Pancreas (tissue), 10 donors: ENCODE data around the gene PIGS. TPM values are rescaled to one million over a fixed set of nuclear protein-coding genes. Genes with fewer than 3 reads are reported as not detected.
A peak's percentile ranks its signal among the peaks of the same experiment; 100 is the strongest.

ENCODE experiments used
- ATAC-seq, 4 donors: fragments of 200-7000 bp; cut with Tn5 transposase; one replicate each; pipeline versions ENCODE4 v1.8.0 to v1.9.1; 2020; ENCODE audit warnings: mild to moderate bottlenecking in 4 of 4, moderate library complexity in 4 of 4
- DNase-seq, 6 donors: peaks; one replicate each; pipeline ENCODE4 v3.0.0-alpha.2; 2020
- FAIRE-seq: peaks from 2 replicates; lab custom pipeline; 2012; peaks lifted over from hg19 to GRCh38; lab: Jason Lieb, UNC
- H3K27ac ChIP-seq, 4 donors: fragments of 200-600 bp; sonication (generic); 1 replicate in 3 of 4; 2 replicates in 1 of 4; pipeline versions ENCODE4 v1.5.0 to v1.8.0; 2020
- H3K27me3 ChIP-seq, 4 donors: fragments of 200-600 bp; one replicate each; pipeline ENCODE4 v1.8.0; 2021
- H3K36me3 ChIP-seq, 3 donors: fragments of 200-600 bp; sonication (generic) in 1 of 3; one replicate each; pipeline versions ENCODE4 v1.5.0 to v1.8.0; 2020 to 2021
- H3K4me1 ChIP-seq, 3 donors: fragments of 200-600 bp; one replicate each; pipeline ENCODE4 v1.8.0; 2021
- H3K4me3 ChIP-seq, 4 donors: fragments of 200-600 bp; sonication (generic) in 2 of 4; one replicate each; pipeline versions ENCODE4 v1.5.0 to v1.8.0; 2020 to 2021
- H3K9me3 ChIP-seq, 4 donors: fragments of 200-600 bp; one replicate each; pipeline ENCODE4 v1.8.0; 2021
- WGBS, 2 donors: extraction: QIAGEN DNeasy Blood & Tissue Kit; methylation state at CpG; one replicate each; pipeline ENCODE4 v1.1.7; 2013; 5-methylcytosine and 5-hydroxymethylcytosine counted together
- intact Hi-C, 3 donors: fragments of 100-400 bp; cut with DNase I; formaldehyde crosslinking; loops; one replicate each; pipeline versions ENCODE4 v1.11.1 to v1.14.2; 2022
- polyA plus RNA-seq, 2 donors: library from polyadenylated mRNA; stranded (reverse); fragments of 200-250 nt; gene quantifications; one replicate each; pipeline ENCODE4 v1.2.3, GENCODE V29; 2013
- total RNA-seq, 6 donors: library from RNA; stranded (reverse); fragmentation: NEBNext Ultra II Directional in 4 of 6; extraction: Animal tissue kit (Norgen Biotek cat#: 25700) in 4 of 6; gene quantifications; one replicate each; pipeline versions ENCODE4 v1.2.1 to v1.2.4, GENCODE V29; 2021 to 2023
- TF ChIP-seq, protein P1 (sequence below), 4 donors: fragments of 200-600 bp; sonication (generic) in 3 of 4; IDR thresholded peaks; one replicate each; pipeline versions ENCODE4 v1.5.0 to v1.8.0; 2021; ENCODE audit warnings: antibody characterized with exemption in 4 of 4
- donor health status: healthy with polysubstance abuse.
- donor health status: DM: no; HTN: no; CAD: no; lungs with moderate emphysema.
- donor health status: DM: no; HTN: no; CAD: no.
- donor health status: control.
- donor health status: control.
- donor health status: Bipolar disorder and iron deficiency.
- donor health status: DM: yes; HTN: yes; CAD: no.
- donor health status: DM: no; HTN: no; CAD: no.
- donor health status: DM: no; HTN: no; CAD: no.
- donor health status: DM: yes; HTN: yes; CAD: no.

PIGS gene
- total and polyA plus RNA-seq, 8 donors: 9.2 to 26.5 (median 15.9) TPM

GRCh38 chr17:28533091-28533807 lies 38.1 kb downstream of the PIGS start:
- Histone ChIP-seq H3K27me3 (no peaks in the 10 kb centered on the region), H3K27ac (no peak overlapping the region), H3K4me3 (no peak overlapping the region), H3K4me1 (no peaks in the 10 kb centered on the region), H3K36me3 (no peaks in the 10 kb centered on the region), H3K9me3 (no peaks in the 10 kb centered on the region)
- FAIRE-seq (no peak), DNase-seq (no peak), ATAC-seq (peak in 1 of 4 donors; percentile 29)
- WGBS, 2 donors: 80 to 84% methylated on average over 16 of the region's 16 CpGs
- intact Hi-C loops: no loop called here
- TF ChIP-seq, protein P1, sequence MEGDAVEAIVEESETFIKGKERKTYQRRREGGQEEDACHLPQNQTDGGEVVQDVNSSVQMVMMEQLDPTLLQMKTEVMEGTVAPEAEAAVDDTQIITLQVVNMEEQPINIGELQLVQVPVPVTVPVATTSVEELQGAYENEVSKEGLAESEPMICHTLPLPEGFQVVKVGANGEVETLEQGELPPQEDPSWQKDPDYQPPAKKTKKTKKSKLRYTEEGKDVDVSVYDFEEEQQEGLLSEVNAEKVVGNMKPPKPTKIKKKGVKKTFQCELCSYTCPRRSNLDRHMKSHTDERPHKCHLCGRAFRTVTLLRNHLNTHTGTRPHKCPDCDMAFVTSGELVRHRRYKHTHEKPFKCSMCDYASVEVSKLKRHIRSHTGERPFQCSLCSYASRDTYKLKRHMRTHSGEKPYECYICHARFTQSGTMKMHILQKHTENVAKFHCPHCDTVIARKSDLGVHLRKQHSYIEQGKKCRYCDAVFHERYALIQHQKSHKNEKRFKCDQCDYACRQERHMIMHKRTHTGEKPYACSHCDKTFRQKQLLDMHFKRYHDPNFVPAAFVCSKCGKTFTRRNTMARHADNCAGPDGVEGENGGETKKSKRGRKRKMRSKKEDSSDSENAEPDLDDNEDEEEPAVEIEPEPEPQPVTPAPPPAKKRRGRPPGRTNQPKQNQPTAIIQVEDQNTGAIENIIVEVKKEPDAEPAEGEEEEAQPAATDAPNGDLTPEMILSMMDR (IDR thresholded peaks at IDR 0.05): no peak

GRCh38 chr17:28532050-28532960 lies 39.0 kb downstream of the PIGS start:
- H3K27ac ChIP-seq: no peak overlapping the region
- DNase-seq: no peak
- no peak for ATAC-seq
- no peaks in the 10 kb centered on the region for H3K9me3 ChIP-seq
- no peak for FAIRE-seq
- H3K4me3 ChIP-seq: no peak overlapping the region
- TF ChIP-seq, protein P1 (IDR thresholded peaks at IDR 0.05): no peak
- H3K4me1 ChIP-seq: peaks cover 0 to 4% (median 0%) of the 10 kb centered on the region in 3 donors
- H3K36me3 ChIP-seq: no peaks in the 10 kb centered on the region
- WGBS, 2 donors: 81 to 88% methylated on average over 7 of the region's 7 CpGs
- intact Hi-C loops: no loop called here
- no peaks in the 10 kb centered on the region for H3K27me3 ChIP-seq

DNA sequence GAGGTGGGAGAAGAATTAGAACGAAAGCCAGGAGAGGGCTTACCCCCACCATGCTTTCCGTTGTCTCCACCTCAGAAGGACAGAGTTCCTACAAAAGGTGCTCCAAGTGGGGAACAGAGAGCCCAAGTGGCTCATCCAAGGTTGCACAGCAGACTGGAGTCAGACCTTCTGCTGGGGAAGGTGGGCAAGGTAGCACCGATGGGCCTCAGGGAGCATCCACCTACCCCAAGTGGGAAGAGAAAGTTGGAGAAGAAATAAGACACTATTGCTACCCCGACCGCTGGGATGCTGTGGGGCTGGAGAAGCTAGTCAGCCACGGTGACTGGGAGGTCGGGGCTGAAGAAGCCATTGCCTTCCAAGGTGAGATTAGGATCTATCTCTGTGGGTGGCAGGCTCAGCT lies 40.4 kb downstream of the PIGS start:
- Histone ChIP-seq H3K4me3 (no peak overlapping the region), H3K4me1 (peaks cover 0 to 9% (median 0%) of the 10 kb centered on the region in 3 donors), H3K27me3 (no peaks in the 10 kb centered on the region), H3K36me3 (no peaks in the 10 kb centered on the region), H3K27ac (no peak overlapping the region), H3K9me3 (no peaks in the 10 kb centered on the region)
- TF ChIP-seq, protein P1 (IDR thresholded peaks at IDR 0.05): no peak
- 63 to 69% methylated on average over 7 of the region's 7 CpGs for WGBS, 2 donors
- ATAC-seq (no peak), FAIRE-seq (no peak), DNase-seq (peak in 1 of 6 donors; percentile 18)
- intact Hi-C loops: no loop called here

DNA sequence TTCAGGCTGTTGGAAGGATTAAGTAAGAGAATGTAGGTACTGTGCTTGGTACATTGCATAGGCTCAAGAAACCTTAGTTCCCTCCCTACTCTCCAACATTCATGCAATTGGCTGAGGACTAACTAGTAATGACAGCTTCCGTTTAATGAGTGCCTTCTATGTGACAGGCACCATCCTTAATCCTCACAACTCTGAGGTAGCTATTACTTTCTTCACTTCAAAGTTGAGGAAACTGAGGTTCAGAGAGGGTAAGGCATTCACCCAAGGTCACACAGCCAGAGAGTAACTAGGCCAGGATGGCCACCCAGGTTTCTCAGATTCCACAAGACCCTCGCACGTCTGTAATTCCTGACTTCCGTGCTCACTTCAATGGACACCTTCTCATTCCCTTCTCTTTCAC lies 41.1 kb downstream of the PIGS start:
- no peak for DNase-seq
- Histone ChIP-seq H3K4me1 (peaks cover 0 to 16% (median 0%) of the 10 kb centered on the region in 3 donors), H3K27me3 (no peaks in the 10 kb centered on the region), H3K36me3 (no peaks in the 10 kb centered on the region), H3K27ac (no peak overlapping the region), H3K4me3 (no peak overlapping the region), H3K9me3 (no peaks in the 10 kb centered on the region)
- intact Hi-C loops: no loop called here
- FAIRE-seq: no peak
- TF ChIP-seq, protein P1 (IDR thresholded peaks at IDR 0.05): no peak
- no peak for ATAC-seq
- 76 to 92% methylated on average over 4 of the region's 4 CpGs for WGBS, 2 donors
